GM18909 (cell line): Measurements from ENCODE around the gene ULBP2.
"Not testable (repeated sequence)": the region's sequence is repeated elsewhere in the genome, so short reads cannot be mapped to it uniquely, and the experiment has no call there.

Source experiments
- ATAC-seq: cut with Tn5 transposase; IDR thresholded peaks from one replicate; pipeline ENCODE4 v1.9.1; 2021; ENCODE audit warnings: mild to moderate bottlenecking; ENCODE audit not compliant: unreplicated experiment, poor library complexity

Gene ULBP2

GRCh38 chr6:149990661-149991471, 49.1 kb downstream of the ULBP2 start:
- no peak for ATAC-seq

- ATAC-seq, result not testable (repeated sequence)
Observed at GRCh38 chr6:149991472-149991795, 49.6 kb downstream of the ULBP2 start.

- ATAC-seq, result no peak
Observed at GRCh38 chr6:149991838-149992237, 50.0 kb downstream of the ULBP2 start.

GRCh38 chr6:149995235-149995750, 53.5 kb downstream of the ULBP2 start:
- no peak for ATAC-seq

GRCh38 chr6:149995971-149996370, 54.2 kb downstream of the ULBP2 start:
- no peak for ATAC-seq
